NCI-H1092 (cell line): Measurements from ENCODE around the gene IRAK3.
A peak's percentile ranks its signal among the peaks of the same experiment; 100 is the strongest.

ENCODE experiments used
- DNase-seq: peaks from one replicate; lab custom pipeline; 2025; lab: John Stamatoyannopoulos, UW

The IRAK3 gene

GRCh38 chr12:66188584-66189485, at the start of gene IRAK3:
TSS of gene IRAK3 (plus strand) at chr12:66189214. CDS start at chr12:66189300, 86 bp downstream.
- peak; percentile 37 for DNase-seq

- DNase-seq: no peak
These were observed 49.7 kb upstream of the IRAK3 start for GRCh38 chr12:66139328-66139727.

- no peak for DNase-seq
These were observed 48.3 kb upstream of the IRAK3 start for GRCh38 chr12:66140731-66141130.

- DNase-seq: no peak
These were observed 47.7 kb upstream of the IRAK3 start for GRCh38 chr12:66141299-66141698.

- no peak for DNase-seq
These were observed 46.2 kb upstream of the IRAK3 start for GRCh38 chr12:66142826-66143225.

GRCh38 chr12:66143868-66144267, 45.1 kb upstream of the IRAK3 start:
- no peak for DNase-seq

- DNase-seq: no peak
These were observed 43.9 kb upstream of the IRAK3 start for GRCh38 chr12:66144791-66145754.

- no peak for DNase-seq
These were observed 39.2 kb upstream of the IRAK3 start for GRCh38 chr12:66149702-66150398.

GRCh38 chr12:66152732-66153131, 36.3 kb upstream of the IRAK3 start:
- DNase-seq: no peak

GRCh38 chr12:66154776-66155175, 34.2 kb upstream of the IRAK3 start:
- no peak for DNase-seq

- no peak for DNase-seq
These were observed 32.4 kb upstream of the IRAK3 start for GRCh38 chr12:66156654-66157053.

- DNase-seq: no peak
These were observed 29.9 kb upstream of the IRAK3 start for GRCh38 chr12:66159123-66159522.

- no peak for DNase-seq
These were observed 28.3 kb upstream of the IRAK3 start for GRCh38 chr12:66160704-66161103.

- DNase-seq: no peak
These were observed 26.3 kb upstream of the IRAK3 start for GRCh38 chr12:66162701-66163100.

- no peak for DNase-seq
These were observed 25.7 kb upstream of the IRAK3 start for GRCh38 chr12:66163289-66163688.

GRCh38 chr12:66164349-66164821, 24.6 kb upstream of the IRAK3 start:
- no peak for DNase-seq

GRCh38 chr12:66165141-66165540, 23.9 kb upstream of the IRAK3 start:
- no peak for DNase-seq

- no peak for DNase-seq
These were observed 22.5 kb upstream of the IRAK3 start for GRCh38 chr12:66166561-66166960.

- no peak for DNase-seq
These were observed 20.6 kb upstream of the IRAK3 start for GRCh38 chr12:66168410-66168809.

GRCh38 chr12:66169221-66170170, 19.5 kb upstream of the IRAK3 start, which contains the start of gene TMBIM4:
TSS of gene TMBIM4 (minus strand) at chr12:66169996. CDS start at chr12:66169951, 45 bp downstream.
- DNase-seq: peak; percentile 83

GRCh38 chr12:66170606-66171005, 18.4 kb upstream of the IRAK3 start:
- no peak for DNase-seq
